Chondrocyte (in vitro differentiated cells): Measurements from ENCODE around the gene RBMS1. TPM values are rescaled to one million over a fixed set of nuclear protein-coding genes. Genes with fewer than 3 reads are reported as not detected.

Experiments used
- DNase-seq: peaks from one replicate; pipeline ENCODE4 v3.0.0; 2021; ENCODE audit warnings: mixed read lengths, low spot score
- H3K27ac Mint-ChIP-seq: one replicate; pipeline ENCODE4 v1.8.0; 2021; ENCODE audit warnings: mild to moderate bottlenecking, moderate library complexity, mixed read lengths; ENCODE audit not compliant: unreplicated experiment
- H3K27me3 Mint-ChIP-seq: 2 replicates; pipeline ENCODE4 v1.8.0; 2021; ENCODE audit warnings: low read depth, mixed read lengths
- H3K36me3 Mint-ChIP-seq: 2 replicates; pipeline ENCODE4 v1.8.0; 2021; ENCODE audit warnings: low read depth, mixed read lengths
- H3K4me1 Mint-ChIP-seq: 2 replicates; pipeline ENCODE4 v1.8.0; 2021; ENCODE audit warnings: low read depth, mild to moderate bottlenecking, mixed read lengths
- H3K4me3 Mint-ChIP-seq: one replicate; pipeline ENCODE4 v1.8.0; 2021; ENCODE audit warnings: mild to moderate bottlenecking, moderate library complexity, mixed read lengths; ENCODE audit not compliant: unreplicated experiment
- H3K9me3 Mint-ChIP-seq: 2 replicates; pipeline ENCODE4 v1.8.0; 2021; ENCODE audit warnings: low read depth, mixed read lengths
- total RNA-seq: library from RNA; stranded (reverse); gene quantifications from 3 replicates; pipeline ENCODE4 v1.2.1, GENCODE V29; 2021
- TF ChIP-seq, protein P1 (sequence below): fragments of 200-600 bp; sonication (generic); IDR thresholded peaks from 2 replicates; pipeline ENCODE4 v1.5.0; 2021; ENCODE audit warnings: antibody characterized with exemption, mild to moderate bottlenecking, moderate library complexity

Gene RBMS1
- total RNA-seq, 1 donor from 2014 or later = 133 TPM

GRCh38 chr2:160465002-160465401, 28.6 kb downstream of the RBMS1 start:
- TF ChIP-seq, protein P1, sequence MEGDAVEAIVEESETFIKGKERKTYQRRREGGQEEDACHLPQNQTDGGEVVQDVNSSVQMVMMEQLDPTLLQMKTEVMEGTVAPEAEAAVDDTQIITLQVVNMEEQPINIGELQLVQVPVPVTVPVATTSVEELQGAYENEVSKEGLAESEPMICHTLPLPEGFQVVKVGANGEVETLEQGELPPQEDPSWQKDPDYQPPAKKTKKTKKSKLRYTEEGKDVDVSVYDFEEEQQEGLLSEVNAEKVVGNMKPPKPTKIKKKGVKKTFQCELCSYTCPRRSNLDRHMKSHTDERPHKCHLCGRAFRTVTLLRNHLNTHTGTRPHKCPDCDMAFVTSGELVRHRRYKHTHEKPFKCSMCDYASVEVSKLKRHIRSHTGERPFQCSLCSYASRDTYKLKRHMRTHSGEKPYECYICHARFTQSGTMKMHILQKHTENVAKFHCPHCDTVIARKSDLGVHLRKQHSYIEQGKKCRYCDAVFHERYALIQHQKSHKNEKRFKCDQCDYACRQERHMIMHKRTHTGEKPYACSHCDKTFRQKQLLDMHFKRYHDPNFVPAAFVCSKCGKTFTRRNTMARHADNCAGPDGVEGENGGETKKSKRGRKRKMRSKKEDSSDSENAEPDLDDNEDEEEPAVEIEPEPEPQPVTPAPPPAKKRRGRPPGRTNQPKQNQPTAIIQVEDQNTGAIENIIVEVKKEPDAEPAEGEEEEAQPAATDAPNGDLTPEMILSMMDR = no peak
- no peak for DNase-seq
- no peak overlapping the region for H3K27ac Mint-ChIP-seq
- H3K27me3 Mint-ChIP-seq = no peaks in the 10 kb centered on the region
- H3K4me1 Mint-ChIP-seq = peaks cover 41% of the 10 kb centered on the region
- H3K36me3 Mint-ChIP-seq = no peaks in the 10 kb centered on the region
- H3K9me3 Mint-ChIP-seq = no peaks in the 10 kb centered on the region
- H3K4me3 Mint-ChIP-seq = no peak overlapping the region

GRCh38 chr2:160464017-160464416, 29.6 kb downstream of the RBMS1 start:
- Mint-ChIP-seq H3K27me3 (no peaks in the 10 kb centered on the region), H3K4me1 (peaks cover 37% of the 10 kb centered on the region), H3K27ac (peak overlapping the region; percentile 28), H3K36me3 (no peaks in the 10 kb centered on the region), H3K9me3 (no peaks in the 10 kb centered on the region), H3K4me3 (no peak overlapping the region)
- TF ChIP-seq, protein P1 = no peak
- no peak for DNase-seq

DNA sequence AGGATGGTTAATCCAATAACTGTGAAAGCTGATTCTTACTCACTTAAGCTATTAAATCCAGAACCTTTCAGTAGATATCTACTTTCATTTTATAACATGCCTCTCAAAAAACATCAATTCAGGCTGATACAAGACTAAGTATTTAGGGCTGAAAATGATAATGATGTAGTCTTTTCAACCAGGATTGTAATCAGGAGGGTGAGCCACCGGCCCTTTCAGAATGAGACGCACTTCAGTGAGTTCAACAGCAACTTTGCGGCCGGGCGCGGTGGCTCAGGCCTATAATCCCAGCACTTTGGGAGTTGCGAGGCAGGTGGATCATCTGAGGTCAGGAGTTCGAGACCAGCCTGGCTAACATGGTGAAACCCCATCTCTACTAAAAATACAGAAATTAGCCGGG, 30.4 kb downstream of the RBMS1 start:
- DNase-seq = no peak
- Mint-ChIP-seq H3K27ac (no peak overlapping the region), H3K4me3 (no peak overlapping the region), H3K27me3 (no peaks in the 10 kb centered on the region), H3K36me3 (peaks cover under 1% of the 10 kb centered on the region), H3K4me1 (peaks cover 37% of the 10 kb centered on the region), H3K9me3 (no peaks in the 10 kb centered on the region)
- TF ChIP-seq, protein P1 = no peak

- Mint-ChIP-seq H3K27me3 (no peaks in the 10 kb centered on the region), H3K27ac (no peak overlapping the region)
These were observed 33.3 kb downstream of the RBMS1 start for GRCh38 chr2:160460333-160460731.

GRCh38 chr2:160459538-160460332, 33.9 kb downstream of the RBMS1 start:
- Mint-ChIP-seq H3K4me3 (no peak overlapping the region), H3K9me3 (no peaks in the 10 kb centered on the region), H3K4me1 (peaks cover 34% of the 10 kb centered on the region), H3K36me3 (peaks cover 9% of the 10 kb centered on the region), H3K27me3 (no peaks in the 10 kb centered on the region), H3K27ac (no peak overlapping the region)
- TF ChIP-seq, protein P1 = no peak
- DNase-seq = no peak

More at GRCh38 chr2:160460333-160460731, 33.3 kb downstream of the RBMS1 start:
- Mint-ChIP-seq H3K9me3 (no peaks in the 10 kb centered on the region), H3K36me3 (peaks cover 7% of the 10 kb centered on the region), H3K4me3 (no peak overlapping the region), H3K4me1 (peaks cover 36% of the 10 kb centered on the region)
- TF ChIP-seq, protein P1 = no peak
- DNase-seq = no peak
